ENCODE data around the gene VPS26C.

Gene VPS26C

GRCh38 chr21:37181059-37181458 is 86.1 kb downstream of the VPS26C start:
- intact Hi-C loops (cut with DNase I) = no loop called here
- DNase-seq = no peak

GRCh38 chr21:37176716-37177115 is 90.4 kb downstream of the VPS26C start:
- intact Hi-C loops (cut with DNase I) = no loop called here
- DNase-seq = no peak
